ENCODE measurements around the gene ZMYND8.
"Not testable (repeated sequence)": the region's sequence is repeated elsewhere in the genome, so short reads cannot be mapped to it uniquely, and the experiment has no call there.

The ZMYND8 gene

DNA sequence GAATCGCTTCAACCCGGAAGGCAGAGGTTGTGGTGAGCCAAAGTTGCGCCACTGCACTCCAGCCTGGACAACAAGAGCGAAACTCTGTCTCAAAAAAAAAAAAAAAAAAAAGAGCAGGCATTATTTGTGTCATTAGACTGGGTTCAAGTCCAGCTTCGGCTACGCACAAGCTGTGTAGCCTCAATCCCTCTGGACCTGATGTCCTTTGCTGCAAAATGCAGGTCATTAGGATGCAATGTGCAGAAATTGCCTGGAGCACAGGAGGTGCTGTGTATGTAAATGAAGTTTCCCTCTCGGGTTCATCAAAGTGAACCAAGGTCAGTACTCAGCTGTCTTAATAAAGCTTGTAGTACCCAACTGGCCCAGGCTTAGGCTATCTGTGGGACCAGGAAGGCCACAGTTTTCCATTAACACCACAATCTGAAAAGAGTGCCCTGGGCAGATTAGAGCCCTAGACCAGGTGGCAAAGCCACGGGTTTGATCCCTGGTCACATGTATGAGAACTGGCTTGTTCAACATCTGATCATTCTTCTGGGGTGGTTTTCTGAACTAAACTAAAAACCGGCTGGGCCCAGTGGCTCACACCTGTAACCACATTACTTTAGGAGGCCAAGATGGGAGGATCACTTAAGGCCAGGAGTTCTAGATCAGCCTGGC, 155.3 kb downstream of the ZMYND8 start:
- DNase-seq, result no peak

DNA sequence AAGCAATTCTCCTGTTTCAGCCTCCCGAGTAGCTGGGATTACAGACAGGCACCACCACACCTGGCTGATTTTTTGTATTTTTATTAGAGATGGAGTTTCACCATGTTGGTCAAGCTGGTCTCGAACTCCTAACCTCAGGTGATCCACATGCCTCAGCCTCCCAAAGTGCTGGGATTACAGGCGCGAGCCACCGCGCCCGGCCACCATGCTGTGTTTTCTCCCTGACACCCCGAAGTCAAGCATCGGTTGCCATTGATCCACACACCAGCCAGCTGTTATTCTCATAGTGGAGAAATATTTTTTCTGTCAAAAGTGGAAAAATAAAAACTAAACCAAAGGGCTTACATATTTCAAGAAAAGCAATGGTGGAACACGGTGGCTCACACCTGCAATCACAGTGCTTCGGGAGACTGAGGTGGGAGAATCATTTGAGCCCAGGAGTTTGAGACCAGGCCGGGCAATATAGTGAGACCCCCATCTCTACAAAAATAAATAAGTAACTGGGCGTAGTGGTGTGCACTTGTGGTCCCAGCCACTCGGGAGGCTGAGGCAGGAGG, 157.4 kb downstream of the ZMYND8 start:
- no peak for DNase-seq

DNA sequence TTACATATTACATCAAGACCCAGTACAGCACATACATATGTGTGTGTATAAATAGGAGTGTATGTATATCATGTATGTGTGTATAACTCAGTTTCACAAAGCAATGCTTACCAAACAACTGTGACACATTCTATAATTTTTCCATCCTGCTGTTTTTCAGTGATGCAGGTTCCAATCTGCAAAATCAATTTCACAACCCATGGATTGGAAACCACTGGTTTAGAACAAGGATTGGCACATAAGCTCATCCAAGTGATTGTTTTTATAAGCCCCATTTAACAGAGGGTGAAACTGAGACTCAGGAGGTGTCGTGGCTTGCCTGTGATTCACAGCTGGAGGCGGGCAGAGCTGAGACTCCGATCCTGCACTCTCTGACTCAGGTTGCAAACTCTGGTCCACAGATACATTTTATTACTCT, 158.2 kb downstream of the ZMYND8 start:
- no peak for DNase-seq

DNA sequence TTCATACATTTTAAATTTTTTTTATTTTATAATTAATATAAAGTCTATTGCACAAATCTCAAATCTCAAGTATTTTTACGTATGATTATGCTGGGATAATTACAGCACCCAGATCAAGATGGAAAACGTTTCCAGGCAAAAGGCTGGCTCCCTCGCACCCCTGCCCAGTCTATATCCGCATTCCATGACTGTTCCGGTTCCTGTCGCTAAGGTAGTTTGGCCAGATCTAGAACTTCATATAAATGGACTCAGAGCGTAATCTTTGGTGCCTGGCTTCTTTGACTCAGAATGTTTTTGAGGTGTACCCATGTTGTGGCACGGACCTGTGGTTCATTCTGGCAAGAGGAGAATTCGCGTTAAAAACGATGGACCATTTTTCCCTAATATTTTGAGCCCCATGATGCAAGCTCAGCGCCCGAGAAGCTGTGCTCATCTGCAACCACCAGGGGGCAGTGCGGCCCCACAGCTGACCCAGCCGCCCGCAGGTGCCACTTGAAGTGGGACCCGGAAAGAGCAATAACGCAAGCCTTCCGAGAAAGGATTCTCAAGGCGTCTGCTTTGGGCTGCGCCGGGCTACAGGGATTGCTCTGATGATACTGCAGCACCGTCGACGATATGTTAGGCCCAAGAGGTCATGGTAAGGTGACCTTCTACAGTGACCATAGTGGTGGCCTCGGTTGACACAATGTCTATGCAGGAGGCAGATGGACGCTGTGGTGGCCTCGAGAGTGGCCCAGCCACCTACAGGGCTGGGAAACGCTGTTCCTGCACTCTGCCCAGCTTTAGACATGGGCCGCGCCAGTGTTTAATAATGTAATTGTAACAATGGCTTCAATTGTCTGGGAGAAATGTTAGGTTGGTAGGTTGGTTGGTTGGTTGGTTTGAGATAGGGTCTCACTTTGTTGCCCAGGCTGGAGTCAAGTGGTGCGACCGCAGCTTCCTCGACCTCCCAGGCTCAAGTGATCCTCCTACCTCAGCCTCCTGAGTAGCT, 160.1 kb downstream of the ZMYND8 start:
- DNase-seq, result no peak

DNA sequence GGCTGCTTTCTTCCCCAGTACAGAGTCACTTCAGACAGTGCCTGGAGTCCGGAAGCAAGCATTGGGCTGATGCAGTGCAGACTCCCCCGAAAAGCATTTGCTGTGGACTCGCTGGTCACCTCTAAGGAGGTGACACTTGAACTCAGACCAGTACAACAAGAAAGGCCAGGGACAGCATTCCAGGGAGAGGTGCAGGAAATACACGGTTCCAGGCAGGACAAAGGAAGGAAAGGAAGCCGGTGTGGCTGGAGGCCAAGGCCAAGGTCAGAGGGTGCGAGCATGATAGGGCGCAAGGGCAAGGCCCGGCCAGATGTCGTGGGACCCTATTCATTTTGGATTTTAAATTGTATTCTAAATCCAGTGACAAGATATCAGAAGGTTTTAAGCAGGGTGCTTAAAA, 160.9 kb downstream of the ZMYND8 start:
- no peak for DNase-seq

DNA sequence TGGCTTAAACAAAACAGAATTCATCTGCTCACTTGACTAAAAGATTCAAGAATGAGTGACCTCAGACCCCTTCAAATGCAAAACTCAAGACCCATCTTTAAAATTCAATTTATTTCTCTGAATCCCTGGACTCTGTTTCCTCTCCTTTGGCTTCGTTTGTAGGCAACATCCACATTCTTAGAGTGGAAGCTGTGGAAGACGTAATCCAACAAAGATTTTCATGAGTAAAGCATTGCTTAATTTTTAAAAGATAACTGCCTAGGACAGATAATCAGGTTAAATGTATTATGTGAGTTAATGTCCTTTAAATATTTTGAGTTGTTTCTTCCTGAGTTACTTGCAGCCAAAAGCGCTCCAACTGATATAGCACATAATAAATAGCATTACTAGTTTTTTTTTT, 164.5 kb downstream of the ZMYND8 start:
- no peak for DNase-seq

DNA sequence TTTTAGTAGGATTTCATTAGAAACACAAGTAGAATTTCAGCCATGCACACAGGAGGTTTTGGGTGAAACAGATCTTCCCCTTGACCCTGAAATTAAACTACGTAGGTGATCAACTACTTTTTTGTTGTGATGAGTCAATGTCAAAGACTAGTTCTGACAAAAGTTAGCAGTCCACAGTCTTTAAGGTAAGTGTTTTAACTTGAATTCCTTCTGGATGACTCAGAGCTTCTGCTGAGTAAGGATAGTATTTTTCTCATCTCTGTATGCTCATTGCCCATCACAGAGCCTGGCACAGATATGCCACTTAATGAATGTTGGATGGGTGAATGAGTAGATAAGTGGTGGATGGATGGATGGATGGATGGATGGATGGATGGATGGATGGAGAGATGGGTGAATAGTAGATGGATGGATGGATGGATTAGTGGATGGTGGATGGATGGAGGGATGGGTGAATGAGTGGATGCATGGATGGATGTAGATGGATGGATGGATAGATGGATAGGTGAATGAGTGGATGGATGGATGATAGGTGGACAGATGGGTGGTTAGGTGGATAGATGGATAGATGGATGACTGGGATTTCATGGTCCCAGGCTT, 165.3 kb downstream of the ZMYND8 start:
- DNase-seq, result no peak

DNA sequence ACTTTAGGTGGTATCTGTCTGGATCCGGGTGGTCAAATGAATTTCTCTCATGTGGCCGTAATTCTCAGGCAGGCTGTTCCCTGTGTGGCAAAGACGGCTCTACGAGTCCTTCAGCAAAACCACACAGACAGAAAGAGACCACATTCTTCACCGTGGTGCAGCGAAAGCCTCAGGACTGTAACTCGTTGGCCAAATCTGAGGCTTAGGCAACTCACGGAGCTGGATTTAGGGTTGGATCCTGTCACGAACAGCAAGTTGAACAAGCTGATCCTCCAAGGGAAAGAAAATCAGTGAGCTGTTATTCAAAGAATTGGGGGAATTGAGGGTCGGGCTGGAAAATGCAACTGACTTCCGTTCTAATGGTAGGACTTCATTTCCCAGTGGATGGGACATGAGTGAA, 167.4 kb downstream of the ZMYND8 start:
- DNase-seq, result no peak

DNA sequence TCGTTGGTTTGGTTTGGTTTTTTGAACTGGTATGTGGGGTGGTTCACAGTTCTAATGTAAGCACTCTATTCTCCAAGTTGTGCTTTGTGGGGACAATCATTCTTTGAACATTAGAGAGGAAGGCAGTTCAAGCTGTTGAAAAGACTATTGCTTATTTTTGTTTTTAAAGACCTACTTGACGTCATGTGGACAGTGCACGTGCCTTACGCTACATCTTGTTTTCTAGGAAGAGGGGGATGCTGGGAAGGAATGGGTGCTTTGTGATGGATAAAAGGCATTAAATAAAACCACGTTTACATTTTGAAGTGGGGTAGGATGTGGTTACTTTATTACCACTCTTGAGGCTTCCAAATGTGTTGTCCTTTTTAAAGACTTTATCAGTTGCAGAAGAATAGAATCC, 168.0 kb downstream of the ZMYND8 start:
- DNase-seq, result no peak

DNA sequence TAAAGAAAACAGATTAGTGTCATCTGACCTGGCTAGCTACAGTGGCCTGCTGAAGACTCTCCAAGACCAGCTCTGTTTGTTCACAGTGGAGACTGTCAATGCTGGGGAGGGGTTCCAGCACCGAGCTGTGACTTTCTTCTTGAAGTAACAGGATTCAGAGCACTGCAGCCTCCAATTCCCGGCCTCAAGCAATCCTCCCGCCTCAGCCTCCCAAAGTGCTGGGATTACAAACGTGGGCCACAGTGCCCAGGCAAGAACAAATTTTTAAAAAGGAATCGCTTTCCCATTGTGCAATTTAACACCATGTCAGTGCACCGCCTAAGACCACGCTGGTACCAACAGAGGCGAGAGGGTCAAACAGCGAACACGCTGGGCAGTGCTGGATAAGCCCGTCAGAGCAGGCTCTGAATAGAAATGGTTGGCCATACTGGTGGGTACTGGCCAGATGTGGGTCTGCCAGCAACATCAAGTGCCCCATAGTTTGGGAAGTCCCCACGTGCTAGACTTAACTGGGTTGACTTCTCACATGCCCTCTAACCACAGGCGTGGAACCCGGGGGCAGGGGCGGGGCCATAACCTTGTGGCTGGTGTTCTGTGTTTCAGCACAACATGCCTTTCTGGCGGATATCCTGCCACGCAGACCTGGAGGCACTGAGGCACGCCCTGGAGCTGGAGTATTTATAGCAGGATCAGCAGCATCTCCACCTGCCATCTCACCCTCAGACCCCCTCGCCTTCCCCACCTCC, 168.9 kb downstream of the ZMYND8 start:
- DNase-seq, result no peak

DNA sequence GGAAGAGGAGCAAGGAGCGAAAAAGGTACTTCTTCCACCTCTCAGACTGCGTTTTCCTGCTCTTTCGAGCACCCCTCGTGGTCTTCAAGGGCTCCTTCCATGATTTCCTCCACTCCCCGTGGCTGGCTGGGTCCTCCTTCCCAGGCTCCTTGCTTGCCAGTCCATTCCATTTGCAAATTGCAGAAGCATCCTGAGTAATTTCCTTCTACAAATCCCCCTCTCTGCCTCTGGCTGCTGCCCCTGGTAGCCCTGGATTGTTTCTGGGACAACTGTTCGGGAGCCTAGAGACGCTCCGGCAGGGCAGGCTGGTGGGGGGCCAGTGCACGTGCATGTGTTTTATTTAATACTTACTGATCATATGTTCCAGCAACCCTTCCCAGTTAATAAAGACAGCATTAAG, 173.1 kb downstream of the ZMYND8 start:
- no peak for DNase-seq

DNA sequence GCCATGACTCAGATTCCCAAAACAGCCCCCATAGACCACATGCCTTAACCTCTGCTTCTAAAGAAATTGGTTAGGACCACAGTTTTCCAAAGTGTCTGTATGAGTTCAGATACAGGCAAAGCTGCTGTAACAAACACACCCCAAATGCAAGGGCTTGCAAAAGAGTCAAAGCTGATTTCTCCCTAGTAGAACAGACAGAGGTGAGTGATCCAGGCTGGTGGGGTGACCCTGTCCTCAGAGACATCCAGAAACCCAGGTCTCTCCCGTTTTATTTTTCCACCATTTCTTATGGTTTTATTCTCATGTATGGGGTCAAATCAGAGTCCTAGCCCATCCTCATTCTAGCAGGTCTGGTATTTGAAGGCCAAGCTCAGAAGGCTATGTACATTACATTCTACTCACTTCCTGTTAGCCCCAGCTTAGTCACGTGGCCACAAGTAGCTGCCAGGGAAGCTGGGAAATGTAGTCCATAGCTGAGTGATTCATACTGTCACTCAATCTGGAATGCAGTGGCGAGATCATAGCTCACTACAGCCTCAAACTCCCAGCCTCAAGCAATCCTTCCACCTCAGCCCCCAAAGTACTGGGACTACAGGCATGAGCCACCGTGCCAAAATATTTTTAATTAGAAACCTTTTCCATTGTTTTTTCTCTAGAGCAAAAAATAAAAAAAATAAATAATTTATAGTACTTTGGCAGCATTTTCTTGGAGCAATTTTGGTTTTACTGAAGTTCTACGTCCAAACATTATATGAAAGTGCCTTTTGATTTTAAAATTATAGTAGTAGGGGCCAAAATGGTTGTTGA, 175.2 kb downstream of the ZMYND8 start:
- no peak for DNase-seq

DNA sequence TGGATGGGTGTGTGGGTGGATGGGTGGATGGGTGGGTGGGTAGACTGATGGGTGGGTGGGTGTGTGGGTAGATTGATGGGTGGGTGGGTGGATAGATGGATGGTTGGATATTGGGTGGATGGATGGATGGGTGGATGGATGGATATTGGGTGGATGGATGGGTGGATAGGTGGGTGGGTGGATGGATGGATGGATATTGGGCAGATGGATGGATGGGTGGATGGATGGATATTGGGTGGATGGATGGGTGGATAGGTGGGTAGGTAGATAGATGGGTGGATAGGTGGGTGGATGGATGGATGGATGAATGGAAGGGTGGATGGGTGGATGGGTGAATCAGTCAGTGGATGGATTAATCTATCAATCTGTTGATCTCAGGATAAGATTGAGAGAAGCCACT, 177.2 kb downstream of the ZMYND8 start:
- no peak for DNase-seq

DNA sequence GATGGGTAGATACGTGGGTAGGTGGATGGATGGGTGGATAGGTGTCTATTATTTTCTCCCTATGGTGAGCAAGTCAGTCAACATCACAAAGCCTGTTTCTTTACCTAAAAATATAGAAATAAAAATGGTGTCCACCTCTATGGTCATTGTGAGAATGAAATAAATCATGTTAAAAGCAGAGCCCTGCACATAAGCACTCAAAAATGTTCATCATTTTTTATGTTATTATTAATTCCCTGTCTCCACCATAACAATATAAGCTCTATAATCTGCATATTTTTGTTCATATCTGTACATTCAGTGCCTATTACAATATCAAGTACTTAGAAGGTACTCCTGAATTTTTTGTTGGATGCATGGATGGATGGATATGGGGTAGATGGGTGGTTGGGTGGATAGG, 177.6 kb downstream of the ZMYND8 start:
- no peak for DNase-seq

DNA sequence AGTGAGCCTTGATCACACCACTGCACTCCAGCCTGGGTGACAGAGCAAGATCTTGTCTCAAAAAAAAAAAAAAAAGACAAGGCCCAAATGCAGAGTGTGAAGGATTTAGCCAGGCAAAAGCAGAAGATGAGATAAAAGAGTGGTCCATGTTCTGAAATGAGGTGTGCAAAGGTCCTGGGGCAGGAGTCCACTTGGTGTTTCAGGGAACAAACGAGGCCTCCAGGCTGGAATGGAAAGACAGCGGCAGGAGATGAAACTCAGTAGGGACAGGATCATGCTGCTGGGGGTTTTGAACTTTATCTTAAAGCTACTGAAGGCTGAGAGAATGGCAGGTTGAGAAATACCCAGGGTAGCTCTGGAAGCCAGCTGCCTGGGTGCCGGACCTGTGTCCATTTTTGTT, 178.2 kb downstream of the ZMYND8 start:
- DNase-seq, result no peak

DNA sequence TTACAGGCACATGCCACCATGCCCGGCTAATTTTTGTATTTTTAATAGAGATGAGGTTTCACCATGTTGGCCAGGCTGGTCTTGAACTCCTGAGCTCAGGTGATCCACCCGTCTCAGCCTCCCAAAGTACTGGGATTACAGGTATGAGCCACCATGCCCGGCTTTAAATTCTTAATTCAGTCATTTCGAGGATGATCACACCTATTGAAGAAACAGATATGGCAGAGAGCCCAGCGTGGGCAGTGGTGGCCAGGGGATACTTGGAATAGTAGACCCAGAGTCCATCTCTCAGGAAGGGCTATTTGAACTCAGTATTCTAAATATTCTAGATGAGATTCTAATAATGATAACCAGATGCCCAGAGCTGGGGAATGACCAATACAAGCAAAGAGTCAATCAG, 180.3 kb downstream of the ZMYND8 start:
- not testable (repeated sequence) for DNase-seq

DNA sequence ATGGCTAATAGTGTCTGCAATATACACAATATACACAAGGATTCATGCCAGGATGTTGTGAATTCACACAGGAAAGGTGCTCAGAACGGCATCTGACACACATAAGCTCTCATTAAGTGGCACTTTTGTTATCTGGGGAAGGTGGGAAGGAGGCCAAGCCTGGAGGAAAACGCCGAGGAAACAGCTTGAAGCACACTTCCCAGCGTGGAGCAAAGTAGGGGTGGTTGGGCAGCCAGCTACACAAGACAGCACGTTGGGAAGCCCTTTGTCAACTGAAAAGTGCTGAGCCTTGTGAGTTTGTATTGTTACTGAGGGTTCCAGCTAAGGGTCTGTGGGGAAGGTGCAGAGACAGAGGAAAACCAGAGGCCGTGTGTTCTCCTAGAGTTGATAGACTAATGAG, 181.0 kb downstream of the ZMYND8 start:
- no peak for DNase-seq

DNA sequence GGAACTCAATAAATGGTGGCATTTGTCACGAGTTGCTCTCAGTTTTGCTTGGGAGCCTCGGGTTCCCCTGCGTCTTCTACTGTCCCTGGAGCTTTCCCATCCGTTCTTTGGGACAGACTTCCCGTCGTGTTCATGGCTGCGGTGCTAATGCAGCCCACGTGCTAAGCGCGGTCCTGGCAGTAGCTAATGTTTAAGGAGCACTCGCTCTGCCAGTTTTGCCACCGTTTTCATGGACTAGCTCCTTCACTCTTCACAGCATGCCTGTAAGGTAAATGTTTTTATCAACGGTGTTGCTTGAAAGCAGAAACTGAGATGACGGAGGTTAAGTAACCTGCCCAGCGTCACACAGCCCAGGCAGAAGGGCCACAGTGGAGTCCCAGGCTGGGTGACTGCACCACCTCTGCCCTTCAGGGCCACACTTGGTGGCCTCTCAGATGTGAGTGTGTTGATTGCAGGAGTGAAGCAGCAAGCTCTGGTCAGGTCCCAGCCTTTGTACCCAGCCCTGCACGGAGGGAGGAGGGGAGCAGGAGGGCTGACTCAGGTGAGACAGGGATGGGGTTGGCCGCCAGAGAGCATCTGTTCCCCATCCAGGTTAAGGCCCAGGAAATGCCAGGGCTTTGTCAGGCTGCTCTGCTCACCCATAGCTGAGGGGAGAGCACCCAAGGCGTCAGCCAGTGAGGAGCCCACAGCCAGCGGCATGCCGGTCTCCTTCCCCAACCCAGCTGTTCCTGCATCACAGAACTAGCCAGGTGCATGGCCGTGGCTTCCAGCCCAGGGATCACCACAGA, 181.8 kb downstream of the ZMYND8 start:
- DNase-seq, result no peak

DNA sequence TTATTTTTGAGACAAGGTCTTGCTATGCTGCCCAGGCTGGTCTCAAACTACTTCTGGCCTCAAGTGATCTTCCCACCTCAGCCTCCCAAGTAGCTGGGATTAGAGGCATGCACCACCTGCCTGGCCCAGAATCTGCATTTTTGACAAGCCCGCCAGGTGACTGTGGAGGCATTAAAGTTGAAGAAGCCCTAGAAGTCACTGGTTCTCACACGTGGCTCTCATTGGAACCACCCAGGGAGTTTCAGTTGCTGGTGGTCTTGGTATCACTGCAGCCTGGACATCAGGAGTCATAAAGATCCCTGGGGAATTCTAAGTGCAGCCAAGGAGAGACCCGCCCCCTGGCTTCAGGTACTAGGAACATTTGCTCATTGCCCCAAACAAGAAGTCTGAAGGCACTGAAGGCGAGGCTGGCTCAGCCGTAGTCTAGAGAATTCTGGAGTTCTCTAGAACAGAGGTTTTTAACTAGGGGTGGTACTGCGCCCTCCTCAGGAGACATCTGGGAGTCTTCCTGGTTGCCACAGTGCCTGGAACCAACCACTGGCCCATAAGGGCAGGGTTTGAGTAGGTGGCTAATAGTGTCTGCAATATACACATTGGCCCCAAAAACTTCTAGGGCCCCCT, 182.8 kb downstream of the ZMYND8 start:
- no peak for DNase-seq

DNA sequence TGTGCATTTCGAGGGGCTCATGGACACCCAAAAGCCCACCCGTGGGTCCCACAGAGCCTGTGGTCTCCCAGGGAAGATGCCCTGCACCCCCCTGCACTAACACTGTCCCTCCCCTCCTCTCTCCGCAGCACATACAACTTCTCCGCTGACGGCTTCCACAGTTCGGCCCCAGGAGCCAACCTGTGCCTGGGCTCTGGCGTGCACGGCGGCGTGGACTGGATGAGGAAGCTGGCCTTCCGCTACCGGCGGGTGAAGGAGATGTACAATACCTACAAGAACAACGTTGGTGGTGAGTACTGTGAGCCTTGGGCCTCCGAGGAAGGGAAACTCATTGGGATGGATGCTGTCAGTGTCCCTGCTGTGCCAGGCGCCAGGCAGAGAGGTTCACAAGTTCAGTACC, 183.9 kb downstream of the ZMYND8 start:
- no peak for DNase-seq

DNA sequence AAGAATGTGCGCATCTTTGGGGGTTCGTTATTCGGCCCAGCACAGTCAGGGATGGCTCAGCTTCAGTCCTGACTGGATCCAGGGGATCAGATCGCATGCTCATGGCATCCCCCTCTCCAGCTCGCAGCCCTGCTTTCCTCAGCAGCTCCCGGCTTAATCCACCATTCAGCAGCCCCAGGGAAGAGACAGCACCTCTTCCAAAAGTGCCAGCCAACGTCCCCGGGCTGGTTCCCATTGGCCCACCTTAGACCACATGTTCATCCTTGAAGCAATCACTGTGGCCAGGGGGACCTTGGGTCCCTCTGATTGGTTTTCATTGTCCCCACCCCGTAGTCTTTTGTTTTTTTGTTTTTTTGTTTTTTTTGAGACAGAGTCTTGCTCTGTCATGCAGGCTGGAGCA, 188.7 kb downstream of the ZMYND8 start:
- no peak for DNase-seq
